Breast epithelium (tissue), 3 donors: ENCODE data around the gene IL12RB2.

Experiments
- CTCF ChIP-seq, 3 donors: fragments of 450-650 bp; IDR thresholded peaks; one replicate each; pipeline ENCODE4 v1.5.1; 2016 to 2017; ENCODE audit warnings: antibody characterized with exemption in 3 of 3, mild to moderate bottlenecking in 3 of 3, moderate library complexity in 3 of 3
- POLR2A ChIP-seq: fragments of 450-650 bp; IDR thresholded peaks from one replicate; pipeline ENCODE4 v1.6.1; 2016; ENCODE audit warnings: antibody characterized with exemption, mild to moderate bottlenecking, moderate library complexity
- POLR2AphosphoS5 ChIP-seq, 3 donors: sonication (generic); formaldehyde crosslinking; IDR thresholded peaks; one replicate each; pipeline ENCODE4 v1.6.1; 2017; ENCODE audit warnings: antibody characterized with exemption in 3 of 3

- TF ChIP-seq CTCF (IDR thresholded peaks at IDR 0.05) (no peak), POLR2A (no peak), POLR2AphosphoS5 (IDR thresholded peaks at IDR 0.05) (no peak)
Measured at GRCh38 chr1:67381154-67381553, 73.5 kb downstream of the IL12RB2 start.
